Measurements from ENCODE around the gene DHRSX.

- TF ChIP-seq EZH2 (IDR thresholded peaks at IDR 0.05), result no peak
- TF ChIP-seq POLR2AphosphoS5 (IDR thresholded peaks at IDR 0.05; ENCODE audit: borderline replicate concordance, low read depth, low read length), result no peak
Observed at GRCh38 chrX:2231570-2232192, 269.1 kb downstream of the DHRSX start.

All from SK-N-MC (cell line).